ENCODE results near the gene PPP2R2C. TPM values are rescaled to one million over a fixed set of nuclear protein-coding genes. Genes with fewer than 3 reads are reported as not detected.

The PPP2R2C gene
- total RNA-seq, 1 experiment from 2014 or later = 26.7 TPM

GRCh38 chr4:6308899-6309643 lies 163.3 kb downstream of the PPP2R2C start:
- H3K4me1 ChIP-seq (ENCODE audit: control insufficient read depth, insufficient read depth, low read length) = peaks cover 7% of the 10 kb centered on the region; the same call in 1 of the 2 replicates
- H3K36me3 ChIP-seq (ENCODE audit: control insufficient read depth, insufficient read depth, low read length) = no peaks in the 10 kb centered on the region
- peak overlapping the region; percentile 45 to 52 for H3K4me3 ChIP-seq (ENCODE audit: low read depth in 2 of 2, low read length in 2 of 2)
- no peak for DNase-seq (ENCODE audit: low read depth, low spot score)
- ChIA-PET CTCF (interaction anchor here (1.1 to 1.3 kb wide), 2 partner anchors 25 to 45 kb away, joined by 3 read pairs; no protein-coding TSS in a partner anchor), POLR2A (no interaction called here)
- 0 out of 2 replicates have a peak overlapping the region, but pooled peaks have one; percentile 12 for H3K27ac ChIP-seq (ENCODE audit: low read length)
- in situ Hi-C loops (cut with HindIII; ENCODE audit: low pct_unique_long_range_greater_than_20kb, low sequenced_read_pairs) = no loop called here
- no peaks in the 10 kb centered on the region for H3K27me3 ChIP-seq (ENCODE audit: control insufficient read depth, insufficient read depth, low read length)
- no TSS peak for BruUV-seq (replicated peaks)
- no peaks in the 10 kb centered on the region for H3K9me3 ChIP-seq (ENCODE audit: control insufficient read depth, insufficient read depth, low read depth, low read length)
- intact Hi-C loops (cut with micrococcal nuclease; ENCODE audit: unreplicated experiment) = no loop called here
- TF ChIP-seq REST (IDR thresholded peaks at IDR 0.05; ENCODE audit: insufficient read depth in 1 of 2, low read depth in 2 of 2, low read length in 1 of 2) = no peak
- 0 out of 2 replicates have a peak, but pooled peaks have one; percentile 29 for TF ChIP-seq SIN3A (IDR thresholded peaks at IDR 0.05; ENCODE audit: borderline replicate concordance, insufficient read depth, low read depth, low read length)
- TF ChIP-seq POLR2AphosphoS5 (IDR thresholded peaks at IDR 0.05; ENCODE audit: low read depth, low read length) = no peak
- no peak for TF ChIP-seq TCF7L2 (IDR thresholded peaks at IDR 0.05; ENCODE audit: low read depth, low read length)
- peak; percentile 93 for ATAC-seq

- H3K9me3 ChIP-seq (ENCODE audit: control insufficient read depth, insufficient read depth, low read depth, low read length) = no peaks in the 10 kb centered on the region
- H3K27ac ChIP-seq (ENCODE audit: low read length) = no peak overlapping the region
- TF ChIP-seq TCF7L2 (IDR thresholded peaks at IDR 0.05; ENCODE audit: low read depth, low read length) = no peak
- no peak for TF ChIP-seq POLR2AphosphoS5 (IDR thresholded peaks at IDR 0.05; ENCODE audit: low read depth, low read length)
- no peak for TF ChIP-seq REST (IDR thresholded peaks at IDR 0.05; ENCODE audit: insufficient read depth in 1 of 2, low read depth in 2 of 2, low read length in 1 of 2)
- TF ChIP-seq SIN3A (IDR thresholded peaks at IDR 0.05; ENCODE audit: borderline replicate concordance, insufficient read depth, low read depth, low read length) = no peak
- TF ChIP-seq CTCF (IDR thresholded peaks at IDR 0.05) = no peak
- no peaks in the 10 kb centered on the region for H3K36me3 ChIP-seq (ENCODE audit: control insufficient read depth, insufficient read depth, low read length)
- H3K4me1 ChIP-seq (ENCODE audit: control insufficient read depth, insufficient read depth, low read length) = peaks cover 7% of the 10 kb centered on the region; the same call in 1 of the 2 replicates
- no peak for DNase-seq (ENCODE audit: low read depth, low spot score)
- intact Hi-C loops (cut with micrococcal nuclease; ENCODE audit: unreplicated experiment) (no loop called here), in situ Hi-C loops (cut with HindIII; ENCODE audit: low pct_unique_long_range_greater_than_20kb, low sequenced_read_pairs) (no loop called here)
- BruUV-seq (replicated peaks) = no TSS peak
- H3K27me3 ChIP-seq (ENCODE audit: control insufficient read depth, insufficient read depth, low read length) = no peaks in the 10 kb centered on the region
- ATAC-seq = no peak
- ChIA-PET POLR2A (no interaction called here), CTCF (interaction anchor here (1.1 kb wide), 1 partner anchor 27 kb away, joined by 3 read pairs; no protein-coding TSS in a partner anchor)
- H3K4me3 ChIP-seq (ENCODE audit: low read depth in 2 of 2, low read length in 2 of 2) = no peak overlapping the region
Observed at GRCh38 chr4:6307891-6308290, 164.5 kb downstream of the PPP2R2C start.
